ENCODE measurements around the gene RASGRP4. TPM values are rescaled to one million over a fixed set of nuclear protein-coding genes. Genes with fewer than 3 reads are reported as not detected.
A peak's percentile ranks its signal among the peaks of the same experiment; 100 is the strongest.
"Not testable (repeated sequence)": the region's sequence is repeated elsewhere in the genome, so short reads cannot be mapped to it uniquely, and the experiment has no call there.

RASGRP4 gene
- total RNA-seq, 1 donor from 2014 or later = not detected

DNA sequence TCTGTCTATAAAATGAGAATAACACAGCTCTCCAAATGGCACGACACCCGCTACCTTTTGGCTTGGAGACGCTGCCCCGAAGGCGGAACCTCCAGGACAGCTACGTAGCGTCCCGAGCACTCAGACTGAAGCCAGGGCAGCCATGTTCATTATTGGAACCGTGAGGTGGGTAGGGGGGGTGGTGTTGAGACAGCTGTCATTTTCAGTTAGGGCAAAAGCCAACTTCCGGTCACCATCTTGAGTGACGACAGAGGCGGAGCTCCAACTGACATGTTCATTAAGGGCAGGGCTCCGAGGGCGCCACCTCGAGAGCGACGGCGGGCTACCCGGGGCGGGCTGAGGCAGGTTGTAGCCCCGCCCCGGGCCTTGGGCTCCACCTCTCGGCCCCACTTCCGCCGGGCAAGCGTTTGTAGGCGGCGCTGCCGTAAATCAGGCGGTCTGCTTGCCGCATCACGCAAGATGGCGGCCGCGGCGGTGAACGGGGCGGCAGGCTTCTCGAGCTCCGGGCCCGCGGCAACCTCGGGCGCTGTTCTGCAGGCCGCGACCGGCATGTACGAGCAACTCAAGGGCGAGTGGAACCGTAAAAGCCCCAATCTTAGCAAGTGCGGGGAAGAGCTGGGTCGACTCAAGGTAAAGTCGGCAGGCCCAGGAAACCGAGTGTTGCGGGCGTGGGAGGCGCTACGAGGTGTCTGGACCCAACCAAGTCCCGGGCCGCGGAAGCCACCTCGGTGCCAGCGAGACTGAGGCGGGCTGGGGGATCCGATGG lies 51.5 kb downstream of the RASGRP4 start, which contains the start of gene PSMD8:
Gene PSMD8, plus strand, starts transcription at position 240 of the 766 bp plus-strand sequence. Its CDS starts 31 bp downstream, at position 271.
- DNase-seq (ENCODE audit: low read depth in 2 of 2) = peak; percentile 97 to 98

DNA sequence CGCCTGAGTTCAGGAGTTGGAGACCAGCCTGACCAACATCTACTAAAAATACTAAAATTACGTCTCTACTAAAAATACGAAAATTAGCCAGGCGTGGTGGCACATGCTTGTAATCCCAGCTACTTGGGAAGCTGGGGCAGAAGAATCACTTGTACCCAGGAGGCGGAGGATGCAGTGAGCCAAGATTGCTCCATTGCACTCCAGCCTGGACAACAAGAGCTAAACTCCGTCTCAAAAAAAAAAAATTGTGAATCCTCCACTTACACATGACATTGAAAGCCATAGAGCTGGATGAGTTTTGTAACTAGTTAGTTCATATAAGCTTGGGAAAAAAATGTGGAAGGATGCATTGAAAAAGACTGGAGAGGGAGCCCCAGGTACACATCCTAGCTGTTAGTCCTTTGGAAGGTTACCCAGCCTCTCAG lies 52.1 kb downstream of the RASGRP4 start:
- no peak for DNase-seq (ENCODE audit: low read depth in 2 of 2)

DNA sequence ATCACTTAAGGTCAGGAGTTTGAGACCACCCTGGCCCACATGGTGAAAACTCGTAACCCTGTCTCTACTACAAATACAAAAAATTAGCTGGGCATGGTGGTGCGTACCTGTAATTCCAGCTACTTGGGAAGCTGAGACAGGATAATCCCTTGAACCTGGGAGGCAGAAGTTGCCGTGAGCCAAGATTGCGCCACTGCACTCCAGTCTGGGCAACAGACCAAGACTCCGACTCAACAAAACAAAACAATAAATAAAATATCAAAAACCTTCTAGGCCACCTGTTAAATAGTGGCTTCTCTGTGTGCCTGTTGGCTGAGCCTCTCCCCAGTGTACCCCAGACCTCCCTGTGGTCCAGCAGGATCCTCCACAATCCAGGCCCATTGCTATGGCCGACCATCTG lies 54.9 kb downstream of the RASGRP4 start:
- no peak for DNase-seq (ENCODE audit: low read depth in 2 of 2)

GRCh38 chr19:38370299-38370698 lies 55.7 kb downstream of the RASGRP4 start:
- no peak for DNase-seq (ENCODE audit: low read depth in 2 of 2)

GRCh38 chr19:38369584-38369983 lies 56.4 kb downstream of the RASGRP4 start:
- DNase-seq (ENCODE audit: low read depth in 2 of 2) = no peak

DNA sequence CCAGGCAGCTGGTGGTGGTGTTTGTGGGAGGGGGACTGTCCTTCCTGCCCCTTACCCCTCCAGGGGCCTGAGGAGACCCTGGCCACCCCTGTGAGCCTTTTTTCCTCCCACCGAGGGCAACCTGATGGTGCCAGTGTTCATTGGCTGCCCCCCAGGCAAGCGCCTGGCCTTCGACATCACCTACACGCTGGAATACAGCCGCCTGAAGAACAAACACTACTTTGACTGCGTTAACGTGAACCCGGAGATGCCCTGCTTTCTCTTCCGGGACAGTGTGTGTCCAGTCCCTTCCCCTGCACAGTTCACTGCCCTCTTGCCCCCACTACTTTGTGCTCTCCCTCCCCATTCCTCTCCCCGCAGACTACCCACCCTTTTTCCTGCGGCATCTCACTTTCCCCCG lies 59.0 kb downstream of the RASGRP4 start:
- no peak for DNase-seq (ENCODE audit: low read depth in 2 of 2)

DNA sequence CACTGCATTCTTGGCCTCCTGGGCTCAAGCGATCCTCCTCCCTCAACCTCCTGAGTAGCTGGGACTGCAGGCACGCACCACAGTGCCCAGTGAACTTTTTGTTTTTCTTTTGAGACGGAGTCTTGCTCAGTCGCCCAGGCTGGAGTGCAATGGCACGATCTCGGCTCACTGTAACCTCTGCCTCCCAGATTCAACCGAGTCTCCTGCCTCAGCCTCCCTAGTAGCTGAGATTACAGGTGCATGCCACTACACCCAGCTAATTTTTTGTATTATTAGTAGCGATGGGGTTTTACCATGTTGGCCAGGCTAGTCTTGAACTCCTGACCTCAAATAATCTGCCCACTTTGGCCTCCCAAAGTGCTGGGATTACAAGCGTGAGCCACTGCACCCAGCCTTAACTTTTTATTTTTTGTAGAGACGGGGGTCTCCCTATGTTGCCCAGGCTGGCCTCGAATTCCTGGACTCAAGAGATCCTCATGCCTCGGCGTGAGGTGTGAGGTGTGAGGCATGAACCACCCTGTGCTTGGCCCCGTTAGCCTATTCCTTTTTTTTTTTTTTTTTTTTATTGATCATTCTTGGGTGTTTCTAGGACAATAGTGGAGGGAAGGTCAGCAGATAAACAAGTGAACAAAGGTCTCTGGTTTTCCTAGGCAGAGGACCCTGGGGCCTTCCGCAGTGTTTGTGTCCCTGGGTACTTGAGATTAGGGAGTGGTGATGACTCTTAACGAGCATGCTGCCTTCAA lies 62.9 kb downstream of the RASGRP4 start:
- DNase-seq (ENCODE audit: low read depth in 2 of 2) = not testable (repeated sequence)

GRCh38 chr19:38362076-38362945 lies 63.7 kb downstream of the RASGRP4 start:
- DNase-seq (ENCODE audit: low read depth in 2 of 2) = peak; percentile 44 to 61

GRCh38 chr19:38361633-38362075 lies 64.4 kb downstream of the RASGRP4 start:
- peak; percentile 47 to 82 for DNase-seq (ENCODE audit: low read depth in 2 of 2)

DNA sequence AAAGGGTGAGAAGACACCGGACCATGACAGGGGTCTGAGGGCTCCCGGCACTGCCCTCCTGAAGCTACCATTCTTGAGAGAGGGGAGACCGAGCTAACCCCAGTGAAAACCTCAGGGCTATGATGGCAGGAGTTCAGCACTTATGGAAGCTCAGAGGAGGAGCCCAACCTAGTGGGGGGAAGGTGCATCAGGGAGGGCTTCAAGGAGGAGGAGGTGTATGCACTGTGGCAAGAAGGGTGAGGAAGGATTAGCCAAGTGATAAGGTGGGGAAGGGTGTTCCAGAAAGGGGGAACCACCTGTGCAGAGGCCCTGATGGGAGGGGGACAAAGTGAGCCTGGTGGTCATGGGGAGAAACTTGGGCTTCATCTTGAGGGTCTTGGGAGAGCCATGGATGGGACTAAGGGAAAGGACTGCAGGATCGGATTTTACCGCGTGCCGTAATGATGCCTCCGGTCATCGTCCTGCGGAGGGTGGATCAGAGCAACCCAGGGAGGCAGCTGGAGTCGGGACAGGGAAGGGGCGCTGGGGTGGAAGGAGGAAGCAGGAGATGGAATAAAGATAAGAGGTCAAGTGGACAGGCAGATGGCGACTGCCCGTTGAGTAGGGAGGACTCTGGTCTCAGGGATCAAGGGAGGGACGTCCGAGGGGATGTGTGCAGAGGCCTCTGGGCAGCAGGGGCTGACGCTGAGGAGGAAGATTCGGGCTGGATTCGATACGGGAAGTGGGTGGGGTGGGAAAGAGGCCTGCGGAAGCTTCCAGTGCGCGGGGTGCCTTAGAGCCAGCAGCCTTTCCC lies 65.0 kb downstream of the RASGRP4 start:
- no peak for DNase-seq (ENCODE audit: low read depth in 2 of 2)

DNA sequence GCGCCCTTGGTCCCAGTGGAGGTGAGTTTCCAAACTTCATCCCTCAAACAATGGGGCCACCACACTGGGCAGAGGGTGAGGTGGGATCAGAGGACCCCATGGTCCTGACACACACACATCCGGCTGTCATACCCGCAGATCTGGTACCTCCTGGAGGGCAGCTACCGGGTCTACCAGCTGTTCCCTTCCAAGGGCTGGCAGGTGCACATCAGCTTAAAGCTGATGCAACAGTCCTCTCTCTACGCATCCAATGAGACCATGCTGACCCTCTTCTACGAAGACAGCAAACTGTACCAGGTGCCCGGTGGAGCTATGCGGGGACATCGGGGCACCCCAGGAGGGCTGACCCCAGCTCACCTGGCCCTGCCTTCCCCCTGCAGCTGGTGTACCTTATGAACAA lies 65.7 kb downstream of the RASGRP4 start:
- no peak for DNase-seq (ENCODE audit: low read depth in 2 of 2)

GRCh38 chr19:38359242-38360021 lies 66.6 kb downstream of the RASGRP4 start:
- no peak for DNase-seq (ENCODE audit: low read depth in 2 of 2)

Other genes with a start within 250 kb of the RASGRP4 start
- gene DPF1, start 202.0 kb downstream of the RASGRP4 start, total RNA-seq = 0.13 and 0.26 TPM in 2 replicates
- gene PPP1R14A, start 169.8 kb downstream of the RASGRP4 start, total RNA-seq = 0.51 and 2.2 TPM in 2 replicates
- gene SPINT2, start 161.6 kb downstream of the RASGRP4 start, total RNA-seq = 24.5 and 35.1 TPM in 2 replicates
- gene C19orf33, start 122.0 kb downstream of the RASGRP4 start, total RNA-seq = 0.51 and 1.4 TPM in 2 replicates
- gene YIF1B, start 110.3 kb downstream of the RASGRP4 start, total RNA-seq = 60.4 and 74.8 TPM in 2 replicates
- gene KCNK6, start 106.4 kb downstream of the RASGRP4 start, total RNA-seq = 4.7 and 6.9 TPM in 2 replicates
- 0.76 and 0.77 TPM in 2 replicates for gene CATSPERG, start 90.4 kb downstream of the RASGRP4 start, total RNA-seq
- 240 and 269 TPM in 2 replicates for gene PSMD8, start 51.6 kb downstream of the RASGRP4 start, total RNA-seq
- gene GGN, start 38.2 kb downstream of the RASGRP4 start, total RNA-seq = under 0.01 and 0.26 TPM in 2 replicates
- 0.38 and 0.39 TPM in 2 replicates for gene SPRED3, start 37.5 kb downstream of the RASGRP4 start, total RNA-seq
- gene FAM98C, start 23.1 kb downstream of the RASGRP4 start, total RNA-seq = 4.6 and 6.4 TPM in 2 replicates
- gene RYR1, start 7.5 kb upstream of the RASGRP4 start, total RNA-seq = not detected in 2 replicates
- 0.13 TPM in 1 of 2 replicates, not detected in the other for gene MAP4K1, start 191.7 kb upstream of the RASGRP4 start, total RNA-seq
- 329 and 443 TPM in 2 replicates for gene EIF3K, start 193.0 kb upstream of the RASGRP4 start, total RNA-seq
- gene ACTN4, start 221.4 kb upstream of the RASGRP4 start, total RNA-seq = 126 and 192 TPM in 2 replicates